ENCODE measurements around the gene COIL.
"Not testable (repeated sequence)": the region's sequence is repeated elsewhere in the genome, so short reads cannot be mapped to it uniquely, and the experiment has no call there.

Gene COIL, protein sequence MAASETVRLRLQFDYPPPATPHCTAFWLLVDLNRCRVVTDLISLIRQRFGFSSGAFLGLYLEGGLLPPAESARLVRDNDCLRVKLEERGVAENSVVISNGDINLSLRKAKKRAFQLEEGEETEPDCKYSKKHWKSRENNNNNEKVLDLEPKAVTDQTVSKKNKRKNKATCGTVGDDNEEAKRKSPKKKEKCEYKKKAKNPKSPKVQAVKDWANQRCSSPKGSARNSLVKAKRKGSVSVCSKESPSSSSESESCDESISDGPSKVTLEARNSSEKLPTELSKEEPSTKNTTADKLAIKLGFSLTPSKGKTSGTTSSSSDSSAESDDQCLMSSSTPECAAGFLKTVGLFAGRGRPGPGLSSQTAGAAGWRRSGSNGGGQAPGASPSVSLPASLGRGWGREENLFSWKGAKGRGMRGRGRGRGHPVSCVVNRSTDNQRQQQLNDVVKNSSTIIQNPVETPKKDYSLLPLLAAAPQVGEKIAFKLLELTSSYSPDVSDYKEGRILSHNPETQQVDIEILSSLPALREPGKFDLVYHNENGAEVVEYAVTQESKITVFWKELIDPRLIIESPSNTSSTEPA
- 7.9 to 23.7 (median 13.9) reads per million in 18 experiments for total RNA-seq

GRCh38 chr17:56960596-56961538 is at the start of gene COIL:
Gene COIL (minus strand): TSS chr17:56961050. CDS start chr17:56961019, 31 bp downstream.
- peak; percentile 94 for DNase-seq

GRCh38 chr17:57010487-57010886 is 49.6 kb upstream of the COIL start:
- DNase-seq: no peak

GRCh38 chr17:57009737-57010445 is 49.0 kb upstream of the COIL start:
- peak; percentile 55 to 70 for DNase-seq

DNA sequence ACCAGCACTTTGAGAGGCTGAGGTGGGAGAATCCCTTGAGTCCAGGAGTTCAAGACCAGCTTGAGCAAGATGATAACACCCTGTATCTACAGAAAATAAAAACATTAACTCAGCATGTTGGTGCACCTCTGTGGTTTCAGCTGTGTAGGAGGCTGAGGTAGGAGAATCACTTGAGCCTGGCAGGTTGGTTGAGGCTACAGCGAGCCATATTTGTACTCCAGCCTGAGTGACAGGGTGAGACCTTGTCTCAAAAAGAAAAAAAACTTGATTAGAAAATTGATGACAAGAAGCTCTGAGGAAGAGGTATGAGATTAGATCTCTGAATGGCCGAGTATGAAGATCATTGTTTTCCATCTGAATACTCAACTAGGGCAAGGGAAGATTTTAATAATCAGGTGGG is 48.1 kb upstream of the COIL start:
- no peak for DNase-seq

- no peak for DNase-seq
Observed at GRCh38 chr17:57006040-57006439, 45.2 kb upstream of the COIL start.

DNA sequence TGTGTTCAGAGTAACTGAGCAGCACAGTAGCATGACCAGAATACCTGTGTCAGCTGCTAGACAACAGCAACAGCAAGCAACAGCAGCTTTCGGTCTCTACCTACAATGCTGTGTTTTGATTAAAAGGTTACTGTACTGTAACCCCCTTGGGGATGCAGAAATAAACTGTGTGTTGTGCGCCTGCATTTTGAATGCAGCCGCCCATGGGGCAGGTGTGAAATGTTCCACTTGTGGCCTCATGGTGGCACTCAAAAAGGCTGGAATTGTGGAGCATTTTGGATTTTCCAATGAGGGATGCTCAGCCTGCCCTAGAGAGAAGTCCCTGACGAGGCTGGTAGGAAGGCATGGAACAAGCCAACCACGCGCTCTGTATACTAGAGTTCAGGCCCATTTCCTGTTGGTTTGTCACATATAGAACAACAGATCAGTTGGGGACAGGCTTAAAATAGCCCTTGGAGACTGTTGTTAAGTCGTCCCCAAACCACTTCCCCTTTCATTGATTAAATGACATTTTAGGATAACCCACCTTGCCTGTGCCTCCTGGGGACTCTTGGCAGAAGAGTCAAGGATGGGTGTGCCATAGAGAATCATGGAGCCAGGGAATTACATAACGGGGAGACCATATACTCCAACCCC is 44.2 kb upstream of the COIL start:
- peak; percentile 45 to 70 for DNase-seq

- no peak for DNase-seq
Observed at GRCh38 chr17:57002904-57003303, 42.1 kb upstream of the COIL start.

GRCh38 chr17:57001541-57001940 is 40.7 kb upstream of the COIL start:
- DNase-seq: no peak

GRCh38 chr17:56997313-56997712 is 36.5 kb upstream of the COIL start:
- DNase-seq: no peak

DNA sequence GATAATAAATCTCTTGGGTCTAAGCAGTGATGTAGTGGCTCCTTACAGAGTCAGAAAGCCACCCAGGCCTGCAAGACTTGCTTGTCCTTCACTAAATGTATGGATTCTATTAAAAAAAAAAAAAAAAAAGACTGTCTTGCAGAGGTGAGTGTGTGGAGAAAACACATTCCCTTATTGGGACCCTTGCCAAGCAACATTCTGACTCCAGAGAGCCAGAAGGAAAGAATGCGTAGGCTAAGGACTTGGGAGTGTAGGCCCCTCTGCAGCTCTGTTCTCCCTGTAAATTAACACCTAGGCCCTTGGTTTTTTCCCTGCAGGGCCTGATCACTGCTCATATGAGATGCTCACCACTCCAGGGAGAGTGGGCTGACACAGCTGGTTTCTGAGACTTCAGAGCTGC is 34.9 kb upstream of the COIL start:
- no peak for DNase-seq

DNA sequence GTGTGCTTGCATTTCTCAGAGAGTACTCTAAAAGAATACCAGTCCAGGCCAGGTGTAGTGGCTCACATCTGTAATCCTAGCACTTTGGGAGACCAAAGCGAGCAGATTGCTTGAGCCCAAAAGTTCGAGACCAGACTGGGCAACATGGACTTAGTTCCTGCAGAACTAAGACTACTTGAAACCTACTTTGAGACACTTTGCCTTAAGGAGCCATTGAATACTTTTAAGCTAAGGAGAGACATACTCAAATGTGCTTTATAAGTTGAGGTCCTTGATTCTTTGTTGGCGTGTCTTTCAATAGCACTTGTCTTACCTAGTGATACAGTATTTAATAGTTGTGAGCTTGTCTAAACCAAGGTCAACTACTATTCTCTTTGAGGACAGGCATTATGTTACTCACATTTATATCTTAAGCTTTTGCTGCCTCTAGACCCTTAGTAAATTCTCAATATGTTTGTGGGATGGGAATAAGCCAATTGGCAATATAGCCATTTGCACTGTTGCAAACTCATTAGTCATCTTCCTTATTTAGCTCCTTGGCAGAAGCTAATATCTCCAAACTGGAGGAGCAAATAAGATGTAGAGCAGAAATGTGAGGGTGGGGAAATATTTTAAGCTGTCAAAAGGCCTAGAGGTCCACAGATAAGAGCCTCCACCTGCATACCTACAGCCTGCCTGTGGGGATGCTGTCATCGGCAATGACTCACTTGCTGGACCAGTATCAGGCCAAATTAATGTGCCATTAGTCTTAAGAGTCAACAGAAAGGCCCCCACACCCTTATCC is 33.4 kb upstream of the COIL start:
- no peak for DNase-seq

DNA sequence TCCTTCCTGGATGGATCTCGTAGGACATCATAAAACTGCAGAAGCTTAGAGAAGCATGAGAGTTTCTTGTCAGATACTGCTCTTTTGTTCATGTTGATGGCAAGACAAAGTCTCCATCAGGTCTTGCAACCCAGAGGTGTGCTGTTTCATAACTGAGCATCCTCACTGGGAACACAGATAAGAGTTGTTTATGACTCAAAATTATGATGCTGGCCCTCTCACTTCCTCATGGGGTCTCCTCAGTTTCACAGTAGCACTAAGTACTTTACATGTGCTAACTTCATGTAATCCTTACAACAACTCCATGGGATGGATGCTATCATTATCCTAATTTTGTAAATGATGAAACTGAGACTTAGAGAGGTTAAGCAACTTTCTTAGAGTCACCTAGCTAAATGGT is 31.5 kb upstream of the COIL start:
- no peak for DNase-seq

GRCh38 chr17:56988901-56989572 is 28.2 kb upstream of the COIL start:
- DNase-seq: no peak

- no peak for DNase-seq
Observed at GRCh38 chr17:56987283-56987834, 26.5 kb upstream of the COIL start.

DNA sequence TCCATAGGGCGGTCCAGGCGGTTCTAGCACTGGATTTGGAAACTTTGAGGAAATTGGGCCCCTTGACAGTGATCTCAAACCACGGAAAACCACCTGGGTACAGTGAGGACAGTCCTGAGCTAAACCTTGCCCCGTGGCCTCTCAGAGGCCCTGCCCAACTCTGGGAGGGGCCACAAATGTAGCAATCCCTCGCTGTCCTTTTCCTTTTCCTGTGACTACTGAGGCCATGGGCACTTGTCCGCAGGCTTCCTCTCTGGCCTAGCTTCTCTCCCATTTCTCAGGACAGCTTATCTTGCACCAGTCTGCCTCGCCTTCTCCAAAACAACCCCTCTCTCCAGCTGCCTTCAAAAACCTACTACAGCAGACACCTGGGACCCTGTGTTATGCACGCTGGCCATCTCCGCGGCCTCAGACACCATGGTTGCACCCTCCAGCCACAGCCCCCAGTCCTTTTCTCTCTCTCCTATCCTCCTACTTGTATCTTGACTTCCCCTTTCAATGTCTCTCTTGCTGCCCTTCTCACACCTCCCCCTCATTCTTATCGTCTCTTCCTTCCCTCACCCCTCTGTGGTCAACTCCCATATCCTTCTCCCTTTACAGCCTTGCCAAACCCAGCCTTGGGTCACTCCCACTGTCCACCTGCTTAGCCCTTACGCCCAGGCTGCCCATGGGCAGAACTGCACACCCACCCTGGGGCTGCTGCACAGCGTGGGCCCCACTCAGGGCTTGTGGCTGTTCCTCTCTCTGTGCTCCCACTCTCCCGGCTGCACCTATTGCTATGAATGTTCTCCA is 24.7 kb upstream of the COIL start:
- peak; percentile 70 to 77 for DNase-seq

DNA sequence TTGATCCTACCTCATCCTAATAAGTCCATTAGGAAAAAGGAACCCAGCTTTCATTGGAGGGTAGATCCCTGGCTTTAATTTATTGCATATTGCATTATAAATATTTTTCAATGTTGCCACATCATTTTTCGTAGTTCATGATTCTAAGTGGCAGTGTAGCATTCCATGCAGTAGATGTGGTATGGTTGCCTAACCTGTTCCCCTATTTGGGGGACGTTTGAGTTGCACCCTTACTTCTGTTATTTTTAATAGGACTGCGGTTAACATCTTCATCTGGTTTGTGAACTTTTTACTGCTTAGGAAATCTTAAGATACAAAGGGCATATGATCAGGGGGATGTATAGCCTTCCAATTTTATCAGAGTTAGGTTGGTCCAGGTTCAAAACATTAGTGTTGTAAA is 22.5 kb upstream of the COIL start:
- peak; percentile 68 to 85 for DNase-seq

- no peak for DNase-seq
Observed at GRCh38 chr17:56982312-56982711, 21.5 kb upstream of the COIL start.

GRCh38 chr17:56980526-56980925 is 19.7 kb upstream of the COIL start:
- not testable (repeated sequence) for DNase-seq

DNA sequence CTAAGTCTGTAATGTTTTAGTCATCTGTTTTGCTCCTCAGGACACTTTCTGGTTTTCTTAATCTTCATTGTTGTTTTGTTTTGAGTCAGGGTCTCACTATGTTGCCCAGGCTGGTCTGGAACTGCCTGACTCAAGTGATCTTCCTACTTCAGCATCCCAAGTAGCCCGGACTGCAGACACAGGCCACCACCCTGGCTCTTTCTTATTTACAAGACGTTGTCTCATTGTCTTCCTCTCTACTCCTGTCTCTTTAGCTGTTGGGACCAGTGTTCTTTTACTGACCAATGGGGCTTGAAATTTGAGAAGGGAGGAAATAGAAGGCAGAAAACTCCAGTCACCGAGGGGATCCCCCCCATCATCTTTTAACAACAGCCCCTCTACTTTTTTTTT is 18.2 kb upstream of the COIL start:
- DNase-seq: no peak

Measured in inflammatory macrophage (primary cell).